Measurements from ENCODE around the gene CEP85.

DNA sequence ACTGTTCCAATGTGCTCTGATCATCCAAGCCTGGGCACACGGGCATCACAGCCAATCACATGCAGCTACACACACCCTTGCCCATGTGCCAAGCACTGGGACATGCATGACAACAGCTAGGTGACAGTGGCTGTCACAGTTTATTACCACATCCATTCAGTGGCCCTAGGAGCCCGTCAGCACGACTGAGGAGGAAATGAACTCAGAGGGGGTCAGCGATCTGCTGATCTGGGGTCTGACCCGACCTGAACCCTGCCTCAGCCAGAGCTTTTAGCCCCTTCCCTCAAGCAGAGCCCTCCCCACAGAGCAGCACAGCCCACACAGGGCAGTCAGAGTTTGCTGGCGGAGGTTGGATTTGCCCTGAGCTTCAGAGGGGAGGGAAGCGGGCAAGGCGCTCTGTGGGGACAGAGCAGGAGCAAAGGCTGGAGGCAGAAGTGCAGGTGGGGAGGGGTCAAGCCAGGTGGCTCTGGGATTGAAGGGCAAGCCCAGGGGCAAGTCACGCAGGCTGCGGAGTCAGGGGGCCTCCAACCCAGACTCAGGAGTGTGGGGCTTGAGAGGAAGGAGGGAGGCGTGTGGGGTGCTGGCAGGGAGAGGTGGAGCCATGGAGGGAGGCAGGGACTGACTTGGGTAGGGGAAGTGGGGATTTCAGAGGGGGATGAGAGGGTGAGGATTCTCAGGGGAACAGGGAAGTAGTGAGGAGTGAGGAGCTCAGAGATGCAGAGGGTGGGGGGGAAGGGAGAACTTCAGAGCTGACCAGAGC lies 56.3 kb downstream of the CEP85 start:
- TF ChIP-seq, protein P1, sequence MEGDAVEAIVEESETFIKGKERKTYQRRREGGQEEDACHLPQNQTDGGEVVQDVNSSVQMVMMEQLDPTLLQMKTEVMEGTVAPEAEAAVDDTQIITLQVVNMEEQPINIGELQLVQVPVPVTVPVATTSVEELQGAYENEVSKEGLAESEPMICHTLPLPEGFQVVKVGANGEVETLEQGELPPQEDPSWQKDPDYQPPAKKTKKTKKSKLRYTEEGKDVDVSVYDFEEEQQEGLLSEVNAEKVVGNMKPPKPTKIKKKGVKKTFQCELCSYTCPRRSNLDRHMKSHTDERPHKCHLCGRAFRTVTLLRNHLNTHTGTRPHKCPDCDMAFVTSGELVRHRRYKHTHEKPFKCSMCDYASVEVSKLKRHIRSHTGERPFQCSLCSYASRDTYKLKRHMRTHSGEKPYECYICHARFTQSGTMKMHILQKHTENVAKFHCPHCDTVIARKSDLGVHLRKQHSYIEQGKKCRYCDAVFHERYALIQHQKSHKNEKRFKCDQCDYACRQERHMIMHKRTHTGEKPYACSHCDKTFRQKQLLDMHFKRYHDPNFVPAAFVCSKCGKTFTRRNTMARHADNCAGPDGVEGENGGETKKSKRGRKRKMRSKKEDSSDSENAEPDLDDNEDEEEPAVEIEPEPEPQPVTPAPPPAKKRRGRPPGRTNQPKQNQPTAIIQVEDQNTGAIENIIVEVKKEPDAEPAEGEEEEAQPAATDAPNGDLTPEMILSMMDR (IDR thresholded peaks at IDR 0.05 in 4 of 5, conservative IDR thresholded peaks at IDR 0.05 in 1 of 5), result no peak
- no peak for TF ChIP-seq POLR2A (IDR thresholded peaks at IDR 0.05)
